ENCODE measurements around the gene ITFG2. TPM values are rescaled to one million over a fixed set of nuclear protein-coding genes. Genes with fewer than 3 reads are reported as not detected.

Gene ITFG2
- total and polyA plus RNA-seq, 2 experiments from 2014 or later, result 17.3 to 32.6 TPM

GRCh38 chr12:2844786-2845185, 32.3 kb downstream of the ITFG2 start:
- H3K9me3 Mint-ChIP-seq, result no peaks in the 10 kb centered on the region
- peak overlapping the region; percentile 17; the same call in 1 of the 2 replicates for H3K27ac Mint-ChIP-seq
- no peak overlapping the region for H2AFZ ChIP-seq
- peaks cover 1% of the 10 kb centered on the region; the same call in 2 of the 3 replicates for H3K36me3 Mint-ChIP-seq (ENCODE audit: low read depth)
- H3K4me3 ChIP-seq, result no peak overlapping the region
- ATAC-seq (no peak), DNase-seq (ENCODE audit: low spot score) (no peak)
- no peaks in the 10 kb centered on the region for H3K79me2 ChIP-seq (replicated peaks; ENCODE audit: insufficient read depth)
- H4K20me1 ChIP-seq (replicated peaks; ENCODE audit: insufficient read depth), result no peaks in the 10 kb centered on the region
- H3K27me3 Mint-ChIP-seq (ENCODE audit: insufficient read depth, low read depth, poor library complexity), result peaks cover 5% of the 10 kb centered on the region
- no peaks in the 10 kb centered on the region for H3K27me3 ChIP-seq (ENCODE audit: insufficient read depth)
- peaks cover 25% of the 10 kb centered on the region for H3K4me1 Mint-ChIP-seq
- no peak overlapping the region for H3K4me2 ChIP-seq
- H3K4me3 Mint-ChIP-seq, result no peak overlapping the region
- H3K4me1 ChIP-seq (ENCODE audit: insufficient read depth), result peaks cover 7% of the 10 kb centered on the region; the same call in 1 of the 2 replicates
- no peaks in the 10 kb centered on the region for H3F3A ChIP-seq (replicated peaks; ENCODE audit: low read depth)
- TF ChIP-seq EZH2phosphoT487 (IDR thresholded peaks at IDR 0.05; ENCODE audit: unreplicated experiment), result no peak
- no peak for TF ChIP-seq NANOG (IDR thresholded peaks at IDR 0.05; ENCODE audit: borderline replicate concordance)
- TF ChIP-seq, protein P1, sequence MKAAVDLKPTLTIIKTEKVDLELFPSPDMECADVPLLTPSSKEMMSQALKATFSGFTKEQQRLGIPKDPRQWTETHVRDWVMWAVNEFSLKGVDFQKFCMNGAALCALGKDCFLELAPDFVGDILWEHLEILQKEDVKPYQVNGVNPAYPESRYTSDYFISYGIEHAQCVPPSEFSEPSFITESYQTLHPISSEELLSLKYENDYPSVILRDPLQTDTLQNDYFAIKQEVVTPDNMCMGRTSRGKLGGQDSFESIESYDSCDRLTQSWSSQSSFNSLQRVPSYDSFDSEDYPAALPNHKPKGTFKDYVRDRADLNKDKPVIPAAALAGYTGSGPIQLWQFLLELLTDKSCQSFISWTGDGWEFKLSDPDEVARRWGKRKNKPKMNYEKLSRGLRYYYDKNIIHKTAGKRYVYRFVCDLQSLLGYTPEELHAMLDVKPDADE (IDR thresholded peaks at IDR 0.05), result no peak
- no peak for TF ChIP-seq ZNF331 (CRISPR knock-in tag; IDR thresholded peaks at IDR 0.05; ENCODE audit: low read depth)
- TF ChIP-seq POLR2AphosphoS5 (IDR thresholded peaks at IDR 0.05; ENCODE audit: low read depth), result no peak
- TF ChIP-seq ZNF114 (CRISPR knock-in tag; IDR thresholded peaks at IDR 0.05), result no peak
- TF ChIP-seq EZH2 (IDR thresholded peaks at IDR 0.05; ENCODE audit: low read depth, unreplicated experiment), result no peak
- H3K36me3 ChIP-seq (ENCODE audit: insufficient read depth), result no peaks in the 10 kb centered on the region
- H3K9me2 ChIP-seq (ENCODE audit: insufficient read depth), result no peaks in the 10 kb centered on the region
- H3K27ac ChIP-seq (ENCODE audit: low read depth), result no peak overlapping the region

- peak; percentile 58 for DNase-seq (ENCODE audit: low spot score)
- H3K9me2 ChIP-seq (ENCODE audit: insufficient read depth), result no peaks in the 10 kb centered on the region
- H3K27ac ChIP-seq (ENCODE audit: low read depth), result no peak overlapping the region
- Mint-ChIP-seq H3K27me3 (ENCODE audit: insufficient read depth, low read depth, poor library complexity) (peaks cover 5% of the 10 kb centered on the region), H3K4me1 (peaks cover 25% of the 10 kb centered on the region), H3K4me3 (no peak overlapping the region), H3K27ac (no peak overlapping the region), H3K9me3 (no peaks in the 10 kb centered on the region), H3K36me3 (ENCODE audit: low read depth) (no peaks in the 10 kb centered on the region; the same call in 2 of the 3 replicates)
- no peak for TF ChIP-seq EZH2phosphoT487 (IDR thresholded peaks at IDR 0.05; ENCODE audit: unreplicated experiment)
- no peak for TF ChIP-seq POLR2AphosphoS5 (IDR thresholded peaks at IDR 0.05; ENCODE audit: low read depth)
- TF ChIP-seq JUNB (IDR thresholded peaks at IDR 0.05; ENCODE audit: unreplicated experiment), result no peak
- TF ChIP-seq ZNF114 (CRISPR knock-in tag; IDR thresholded peaks at IDR 0.05), result no peak
- no peak for TF ChIP-seq NANOG (IDR thresholded peaks at IDR 0.05; ENCODE audit: borderline replicate concordance)
- no peak for TF ChIP-seq EZH2 (IDR thresholded peaks at IDR 0.05; ENCODE audit: low read depth, unreplicated experiment)
- TF ChIP-seq, protein P2, sequence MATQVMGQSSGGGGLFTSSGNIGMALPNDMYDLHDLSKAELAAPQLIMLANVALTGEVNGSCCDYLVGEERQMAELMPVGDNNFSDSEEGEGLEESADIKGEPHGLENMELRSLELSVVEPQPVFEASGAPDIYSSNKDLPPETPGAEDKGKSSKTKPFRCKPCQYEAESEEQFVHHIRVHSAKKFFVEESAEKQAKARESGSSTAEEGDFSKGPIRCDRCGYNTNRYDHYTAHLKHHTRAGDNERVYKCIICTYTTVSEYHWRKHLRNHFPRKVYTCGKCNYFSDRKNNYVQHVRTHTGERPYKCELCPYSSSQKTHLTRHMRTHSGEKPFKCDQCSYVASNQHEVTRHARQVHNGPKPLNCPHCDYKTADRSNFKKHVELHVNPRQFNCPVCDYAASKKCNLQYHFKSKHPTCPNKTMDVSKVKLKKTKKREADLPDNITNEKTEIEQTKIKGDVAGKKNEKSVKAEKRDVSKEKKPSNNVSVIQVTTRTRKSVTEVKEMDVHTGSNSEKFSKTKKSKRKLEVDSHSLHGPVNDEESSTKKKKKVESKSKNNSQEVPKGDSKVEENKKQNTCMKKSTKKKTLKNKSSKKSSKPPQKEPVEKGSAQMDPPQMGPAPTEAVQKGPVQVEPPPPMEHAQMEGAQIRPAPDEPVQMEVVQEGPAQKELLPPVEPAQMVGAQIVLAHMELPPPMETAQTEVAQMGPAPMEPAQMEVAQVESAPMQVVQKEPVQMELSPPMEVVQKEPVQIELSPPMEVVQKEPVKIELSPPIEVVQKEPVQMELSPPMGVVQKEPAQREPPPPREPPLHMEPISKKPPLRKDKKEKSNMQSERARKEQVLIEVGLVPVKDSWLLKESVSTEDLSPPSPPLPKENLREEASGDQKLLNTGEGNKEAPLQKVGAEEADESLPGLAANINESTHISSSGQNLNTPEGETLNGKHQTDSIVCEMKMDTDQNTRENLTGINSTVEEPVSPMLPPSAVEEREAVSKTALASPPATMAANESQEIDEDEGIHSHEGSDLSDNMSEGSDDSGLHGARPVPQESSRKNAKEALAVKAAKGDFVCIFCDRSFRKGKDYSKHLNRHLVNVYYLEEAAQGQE (IDR thresholded peaks at IDR 0.05; ENCODE audit: unreplicated experiment), result no peak
- peaks cover 7% of the 10 kb centered on the region; the same call in 1 of the 2 replicates for H3K4me1 ChIP-seq (ENCODE audit: insufficient read depth)
- H3K79me2 ChIP-seq (replicated peaks; ENCODE audit: insufficient read depth), result no peaks in the 10 kb centered on the region
- H3K4me3 ChIP-seq, result no peak overlapping the region
- ATAC-seq, result peak; percentile 9
- H3K4me2 ChIP-seq, result peak overlapping the region; percentile 75; the same call in 1 of the 2 replicates
- no peaks in the 10 kb centered on the region for H4K20me1 ChIP-seq (replicated peaks; ENCODE audit: insufficient read depth)
- H3F3A ChIP-seq (replicated peaks; ENCODE audit: low read depth), result no peaks in the 10 kb centered on the region
- no peak overlapping the region for H2AFZ ChIP-seq
- no peaks in the 10 kb centered on the region for H3K36me3 ChIP-seq (ENCODE audit: insufficient read depth)
- no peaks in the 10 kb centered on the region for H3K27me3 ChIP-seq (ENCODE audit: insufficient read depth)
Measured at GRCh38 chr12:2845280-2845679, 32.8 kb downstream of the ITFG2 start.

All from GM23338 (cell line).